Measurements from ENCODE around the gene ARRDC1. TPM values are rescaled to one million over a fixed set of nuclear protein-coding genes. Genes with fewer than 3 reads are reported as not detected.

The ARRDC1 gene
- total RNA-seq, 1 donor from 2014 or later: 36.5 TPM

DNA sequence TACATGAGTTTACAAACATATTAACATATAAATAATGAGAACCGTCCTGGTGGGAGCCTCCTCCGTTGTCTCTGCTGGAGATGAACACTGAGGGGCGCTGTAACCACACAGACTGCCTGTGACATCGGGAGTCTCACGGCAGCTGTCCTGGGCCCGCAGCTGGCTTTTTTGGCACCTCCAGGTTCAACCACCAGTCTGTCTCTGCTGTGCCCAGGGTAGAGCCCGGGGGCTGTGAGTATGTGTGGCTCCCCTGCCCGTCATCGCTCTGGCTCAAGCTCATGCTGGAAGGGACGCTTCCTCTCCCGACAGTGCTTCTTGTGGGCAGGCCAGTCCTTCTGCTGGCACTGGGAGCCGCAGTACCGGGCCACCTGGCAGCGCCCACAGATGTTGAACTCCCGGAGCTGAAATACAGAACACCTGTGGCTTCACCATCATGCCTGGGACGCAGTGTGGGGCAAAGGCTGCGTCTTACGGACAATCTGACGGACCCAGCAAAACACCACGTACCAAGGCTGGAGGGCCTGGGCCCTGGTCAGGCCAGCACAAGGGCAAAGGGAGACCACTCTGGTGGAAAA lies 23.1 kb upstream of the ARRDC1 start:
- Mint-ChIP-seq H3K36me3 (peaks cover 13% of the 10 kb centered on the region), H3K4me3 (no peak overlapping the region), H3K27ac (no peak overlapping the region), H3K9me3 (no peaks in the 10 kb centered on the region), H3K27me3 (ENCODE audit: low read depth) (no peaks in the 10 kb centered on the region), H3K4me1 (peaks cover 17% of the 10 kb centered on the region)
- no peak for DNase-seq (ENCODE audit: low spot score in 2 of 2, unreplicated experiment in 2 of 2)
- TF ChIP-seq, protein P1, sequence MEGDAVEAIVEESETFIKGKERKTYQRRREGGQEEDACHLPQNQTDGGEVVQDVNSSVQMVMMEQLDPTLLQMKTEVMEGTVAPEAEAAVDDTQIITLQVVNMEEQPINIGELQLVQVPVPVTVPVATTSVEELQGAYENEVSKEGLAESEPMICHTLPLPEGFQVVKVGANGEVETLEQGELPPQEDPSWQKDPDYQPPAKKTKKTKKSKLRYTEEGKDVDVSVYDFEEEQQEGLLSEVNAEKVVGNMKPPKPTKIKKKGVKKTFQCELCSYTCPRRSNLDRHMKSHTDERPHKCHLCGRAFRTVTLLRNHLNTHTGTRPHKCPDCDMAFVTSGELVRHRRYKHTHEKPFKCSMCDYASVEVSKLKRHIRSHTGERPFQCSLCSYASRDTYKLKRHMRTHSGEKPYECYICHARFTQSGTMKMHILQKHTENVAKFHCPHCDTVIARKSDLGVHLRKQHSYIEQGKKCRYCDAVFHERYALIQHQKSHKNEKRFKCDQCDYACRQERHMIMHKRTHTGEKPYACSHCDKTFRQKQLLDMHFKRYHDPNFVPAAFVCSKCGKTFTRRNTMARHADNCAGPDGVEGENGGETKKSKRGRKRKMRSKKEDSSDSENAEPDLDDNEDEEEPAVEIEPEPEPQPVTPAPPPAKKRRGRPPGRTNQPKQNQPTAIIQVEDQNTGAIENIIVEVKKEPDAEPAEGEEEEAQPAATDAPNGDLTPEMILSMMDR (IDR thresholded peaks at IDR 0.05; ENCODE audit: unreplicated experiment): no peak

DNA sequence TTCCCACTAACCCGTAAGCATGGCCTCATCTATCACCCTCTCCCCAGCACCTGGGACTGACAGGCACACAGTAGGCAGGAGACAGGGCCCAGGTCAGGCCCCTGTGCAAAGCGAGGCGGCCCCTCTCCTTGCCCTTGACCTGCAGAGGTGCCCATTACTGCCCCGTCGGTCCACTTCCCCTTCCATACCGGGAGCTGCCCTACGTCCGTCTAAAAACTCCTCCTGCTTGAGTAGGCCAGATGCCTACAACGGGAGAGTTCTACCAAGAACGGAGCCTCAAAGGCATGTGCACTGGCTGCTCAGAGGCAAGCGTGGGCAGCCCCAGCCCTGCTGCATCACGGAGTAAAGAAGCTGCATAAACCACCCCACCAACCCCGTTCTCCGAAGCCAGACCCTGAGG lies 22.1 kb upstream of the ARRDC1 start:
- H3K27ac Mint-ChIP-seq: no peak overlapping the region
- peaks cover 21% of the 10 kb centered on the region for H3K36me3 Mint-ChIP-seq
- H3K4me3 Mint-ChIP-seq: no peak overlapping the region
- H3K9me3 Mint-ChIP-seq: no peaks in the 10 kb centered on the region
- TF ChIP-seq, protein P1 (IDR thresholded peaks at IDR 0.05; ENCODE audit: unreplicated experiment): no peak
- peaks cover 10% of the 10 kb centered on the region for H3K4me1 Mint-ChIP-seq
- no peaks in the 10 kb centered on the region for H3K27me3 Mint-ChIP-seq (ENCODE audit: low read depth)
- DNase-seq (ENCODE audit: low spot score in 2 of 2, unreplicated experiment in 2 of 2): no peak

- Mint-ChIP-seq H3K4me1 (peaks cover 10% of the 10 kb centered on the region), H3K4me3 (no peak overlapping the region), H3K27me3 (ENCODE audit: low read depth) (no peaks in the 10 kb centered on the region), H3K9me3 (no peaks in the 10 kb centered on the region), H3K36me3 (peaks cover 21% of the 10 kb centered on the region), H3K27ac (peak overlapping the region; percentile 25)
- TF ChIP-seq, protein P1 (IDR thresholded peaks at IDR 0.05; ENCODE audit: unreplicated experiment): no peak
- DNase-seq (ENCODE audit: low spot score in 2 of 2, unreplicated experiment in 2 of 2): no peak
Measured at GRCh38 chr9:137583957-137584356, 21.5 kb upstream of the ARRDC1 start.

- H3K27ac Mint-ChIP-seq: no peak overlapping the region
- peaks cover 9% of the 10 kb centered on the region for H3K4me1 Mint-ChIP-seq
- H3K4me3 Mint-ChIP-seq: no peak overlapping the region
- H3K36me3 Mint-ChIP-seq: peaks cover 18% of the 10 kb centered on the region
- TF ChIP-seq, protein P1 (IDR thresholded peaks at IDR 0.05; ENCODE audit: unreplicated experiment): no peak
- H3K27me3 Mint-ChIP-seq (ENCODE audit: low read depth): no peaks in the 10 kb centered on the region
- no peak for DNase-seq (ENCODE audit: low spot score in 2 of 2, unreplicated experiment in 2 of 2)
- H3K9me3 Mint-ChIP-seq: no peaks in the 10 kb centered on the region
Measured at GRCh38 chr9:137586854-137587253, 18.6 kb upstream of the ARRDC1 start.

DNA sequence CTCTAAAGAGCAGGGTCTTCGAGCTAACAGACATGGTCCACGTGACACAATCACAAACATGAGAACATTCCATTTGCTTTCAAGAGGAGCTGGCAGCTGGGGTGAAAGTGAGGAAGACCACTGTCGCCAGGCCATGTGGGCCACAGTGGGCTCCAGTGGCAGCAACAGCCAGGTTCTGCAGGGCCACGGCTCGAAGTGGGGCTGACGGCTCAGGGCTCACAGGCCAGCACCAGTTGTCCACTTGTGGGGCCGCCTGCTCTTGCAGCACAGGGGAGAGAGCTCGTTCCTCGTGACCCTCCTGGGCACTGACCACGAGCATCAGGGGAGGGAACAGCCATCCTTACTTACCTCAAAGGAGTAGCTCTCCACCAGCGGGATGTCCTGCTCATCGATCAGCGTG lies 17.2 kb upstream of the ARRDC1 start:
- Mint-ChIP-seq H3K4me3 (peak overlapping the region; percentile 79), H3K27ac (no peak overlapping the region), H3K36me3 (peaks cover 14% of the 10 kb centered on the region), H3K27me3 (ENCODE audit: low read depth) (no peaks in the 10 kb centered on the region), H3K4me1 (peaks cover 9% of the 10 kb centered on the region), H3K9me3 (no peaks in the 10 kb centered on the region)
- TF ChIP-seq, protein P1 (IDR thresholded peaks at IDR 0.05; ENCODE audit: unreplicated experiment): no peak
- no peak for DNase-seq (ENCODE audit: low spot score in 2 of 2, unreplicated experiment in 2 of 2)

DNA sequence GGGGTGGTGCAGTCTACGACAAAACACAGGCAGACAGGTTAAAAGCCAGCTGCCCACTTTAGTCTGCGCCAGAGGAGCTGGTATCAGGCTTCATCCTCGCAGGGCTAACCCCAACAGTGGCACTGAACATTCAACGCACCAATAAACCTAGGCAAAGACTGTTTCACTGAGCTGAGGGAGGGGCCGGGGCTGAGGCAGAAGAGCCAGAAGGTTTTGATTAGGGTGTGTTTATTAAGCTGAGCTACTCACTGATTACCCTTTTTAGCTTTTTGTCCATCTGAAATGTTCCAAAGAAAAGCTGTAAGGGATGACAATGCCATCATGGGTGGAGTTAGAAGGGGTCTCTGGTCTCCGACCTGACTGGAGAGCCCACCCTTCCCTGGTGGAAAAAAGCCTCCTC lies 16.6 kb upstream of the ARRDC1 start:
- H3K4me3 Mint-ChIP-seq: peak overlapping the region; percentile 79
- no peaks in the 10 kb centered on the region for H3K9me3 Mint-ChIP-seq
- TF ChIP-seq, protein P1 (IDR thresholded peaks at IDR 0.05; ENCODE audit: unreplicated experiment): no peak
- H3K4me1 Mint-ChIP-seq: peaks cover 9% of the 10 kb centered on the region
- H3K36me3 Mint-ChIP-seq: peaks cover 14% of the 10 kb centered on the region
- DNase-seq (ENCODE audit: low spot score in 2 of 2, unreplicated experiment in 2 of 2): no peak
- no peak overlapping the region for H3K27ac Mint-ChIP-seq
- no peaks in the 10 kb centered on the region for H3K27me3 Mint-ChIP-seq (ENCODE audit: low read depth)

Measured in mesothelial cell of epicardium (in vitro differentiated cells).